ENCODE measurements around the gene UNC13A.

The UNC13A gene

GRCh38 chr19:17685451-17686022 is 2.6 kb downstream of the UNC13A start:
- H2AFZ ChIP-seq (ENCODE audit: low read length) = no peak overlapping the region
- H3K36me3 ChIP-seq (ENCODE audit: insufficient read depth, low read length) = no peaks in the 10 kb centered on the region
- H3K9me2 ChIP-seq (replicated peaks; ENCODE audit: low read depth, low read length) = no peaks in the 10 kb centered on the region
- H4K20me1 ChIP-seq (ENCODE audit: insufficient read depth, low read length, poor library complexity, severe bottlenecking) = no peaks in the 10 kb centered on the region
- H3K9ac ChIP-seq (ENCODE audit: low read depth, low read length, poor library complexity, severe bottlenecking) = no peak overlapping the region
- H3K4me2 ChIP-seq (ENCODE audit: low read depth, low read length, poor library complexity, severe bottlenecking) = peak overlapping the region; percentile 85
- H3F3A ChIP-seq (ENCODE audit: low read depth) = no peaks in the 10 kb centered on the region; the same call in 1 of the 2 replicates
- H3K4me1 ChIP-seq (ENCODE audit: insufficient read depth, low read length, poor library complexity, severe bottlenecking) = peaks cover 11% of the 10 kb centered on the region
- no peaks in the 10 kb centered on the region for H3K9me3 ChIP-seq (ENCODE audit: insufficient read depth, low read depth, low read length)
- no peaks in the 10 kb centered on the region for H3K79me2 ChIP-seq (ENCODE audit: insufficient read depth, low read length)
- no peak for TF ChIP-seq EZH2phosphoT487 (IDR thresholded peaks at IDR 0.05; ENCODE audit: borderline replicate concordance)
- TF ChIP-seq, protein P1, sequence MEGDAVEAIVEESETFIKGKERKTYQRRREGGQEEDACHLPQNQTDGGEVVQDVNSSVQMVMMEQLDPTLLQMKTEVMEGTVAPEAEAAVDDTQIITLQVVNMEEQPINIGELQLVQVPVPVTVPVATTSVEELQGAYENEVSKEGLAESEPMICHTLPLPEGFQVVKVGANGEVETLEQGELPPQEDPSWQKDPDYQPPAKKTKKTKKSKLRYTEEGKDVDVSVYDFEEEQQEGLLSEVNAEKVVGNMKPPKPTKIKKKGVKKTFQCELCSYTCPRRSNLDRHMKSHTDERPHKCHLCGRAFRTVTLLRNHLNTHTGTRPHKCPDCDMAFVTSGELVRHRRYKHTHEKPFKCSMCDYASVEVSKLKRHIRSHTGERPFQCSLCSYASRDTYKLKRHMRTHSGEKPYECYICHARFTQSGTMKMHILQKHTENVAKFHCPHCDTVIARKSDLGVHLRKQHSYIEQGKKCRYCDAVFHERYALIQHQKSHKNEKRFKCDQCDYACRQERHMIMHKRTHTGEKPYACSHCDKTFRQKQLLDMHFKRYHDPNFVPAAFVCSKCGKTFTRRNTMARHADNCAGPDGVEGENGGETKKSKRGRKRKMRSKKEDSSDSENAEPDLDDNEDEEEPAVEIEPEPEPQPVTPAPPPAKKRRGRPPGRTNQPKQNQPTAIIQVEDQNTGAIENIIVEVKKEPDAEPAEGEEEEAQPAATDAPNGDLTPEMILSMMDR (conservative IDR thresholded peaks at IDR 0.05; ENCODE audit: low read length) = no peak
- no peak overlapping the region for H3K4me3 ChIP-seq (ENCODE audit: low read length, poor library complexity, severe bottlenecking)
- H3K27me3 ChIP-seq (ENCODE audit: insufficient read depth, low read length, poor library complexity, severe bottlenecking) = no peaks in the 10 kb centered on the region

GRCh38 chr19:17684256-17684655 is 3.9 kb downstream of the UNC13A start:
- H3K36me3 ChIP-seq (ENCODE audit: insufficient read depth, low read length) = no peaks in the 10 kb centered on the region
- TF ChIP-seq, protein P1 (conservative IDR thresholded peaks at IDR 0.05; ENCODE audit: low read length) = no peak
- TF ChIP-seq EZH2phosphoT487 (IDR thresholded peaks at IDR 0.05; ENCODE audit: borderline replicate concordance) = no peak
- no peak overlapping the region for H3K4me3 ChIP-seq (ENCODE audit: low read length, poor library complexity, severe bottlenecking)
- peaks cover 11% of the 10 kb centered on the region for H3K4me1 ChIP-seq (ENCODE audit: insufficient read depth, low read length, poor library complexity, severe bottlenecking)
- H2AFZ ChIP-seq (ENCODE audit: low read length) = no peak overlapping the region
- no peak overlapping the region for H3K9ac ChIP-seq (ENCODE audit: low read depth, low read length, poor library complexity, severe bottlenecking)
- no peak overlapping the region for H3K4me2 ChIP-seq (ENCODE audit: low read depth, low read length, poor library complexity, severe bottlenecking)
- no peaks in the 10 kb centered on the region for H3K9me2 ChIP-seq (replicated peaks; ENCODE audit: low read depth, low read length)
- H3F3A ChIP-seq (ENCODE audit: low read depth) = no peaks in the 10 kb centered on the region; the same call in 1 of the 2 replicates
- H3K79me2 ChIP-seq (ENCODE audit: insufficient read depth, low read length) = no peaks in the 10 kb centered on the region
- no peaks in the 10 kb centered on the region for H4K20me1 ChIP-seq (ENCODE audit: insufficient read depth, low read length, poor library complexity, severe bottlenecking)
- H3K27me3 ChIP-seq (ENCODE audit: insufficient read depth, low read length, poor library complexity, severe bottlenecking) = no peaks in the 10 kb centered on the region
- H3K9me3 ChIP-seq (ENCODE audit: insufficient read depth, low read depth, low read length) = no peaks in the 10 kb centered on the region

DNA sequence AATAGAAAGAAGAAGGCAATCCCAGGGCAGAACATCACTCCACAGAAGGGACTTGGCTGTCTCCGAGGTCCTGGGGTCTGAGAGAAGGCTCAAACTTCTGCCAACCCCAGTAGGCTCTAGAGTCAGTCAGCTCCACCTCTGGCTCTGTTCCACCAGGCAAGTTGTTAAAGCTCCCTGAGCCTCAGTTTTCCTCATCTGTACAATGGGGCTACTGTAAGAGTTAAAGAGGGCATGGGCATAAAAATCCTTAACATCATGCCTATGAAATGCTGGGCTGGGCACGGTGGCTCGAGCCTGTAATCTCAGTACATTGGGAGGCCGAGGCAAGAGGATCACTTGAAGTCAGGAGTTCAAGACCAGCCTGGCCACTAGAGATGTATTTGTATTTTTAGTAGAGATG is 5.1 kb downstream of the UNC13A start:
- no peak overlapping the region for H2AFZ ChIP-seq (ENCODE audit: low read length)

More for the DNA sequence above, 5.1 kb downstream of the UNC13A start:
- H3K9ac ChIP-seq (ENCODE audit: low read depth, low read length, poor library complexity, severe bottlenecking) = no peak overlapping the region
- H4K20me1 ChIP-seq (ENCODE audit: insufficient read depth, low read length, poor library complexity, severe bottlenecking) = no peaks in the 10 kb centered on the region
- H3K36me3 ChIP-seq (ENCODE audit: insufficient read depth, low read length) = no peaks in the 10 kb centered on the region
- no peaks in the 10 kb centered on the region for H3F3A ChIP-seq (ENCODE audit: low read depth)
- no peaks in the 10 kb centered on the region for H3K9me2 ChIP-seq (replicated peaks; ENCODE audit: low read depth, low read length)
- no peak for TF ChIP-seq EZH2phosphoT487 (IDR thresholded peaks at IDR 0.05; ENCODE audit: borderline replicate concordance)
- TF ChIP-seq, protein P1 (conservative IDR thresholded peaks at IDR 0.05; ENCODE audit: low read length) = no peak
- H3K27me3 ChIP-seq (ENCODE audit: insufficient read depth, low read length, poor library complexity, severe bottlenecking) = no peaks in the 10 kb centered on the region
- no peaks in the 10 kb centered on the region for H3K9me3 ChIP-seq (ENCODE audit: insufficient read depth, low read depth, low read length)
- H3K4me2 ChIP-seq (ENCODE audit: low read depth, low read length, poor library complexity, severe bottlenecking) = no peak overlapping the region
- no peaks in the 10 kb centered on the region for H3K79me2 ChIP-seq (ENCODE audit: insufficient read depth, low read length)
- H3K4me1 ChIP-seq (ENCODE audit: insufficient read depth, low read length, poor library complexity, severe bottlenecking) = peaks cover 11% of the 10 kb centered on the region
- H3K4me3 ChIP-seq (ENCODE audit: low read length, poor library complexity, severe bottlenecking) = no peak overlapping the region
